Transverse colon (tissue), 4 donors: ENCODE results near the gene MOGAT3. TPM values are rescaled to one million over a fixed set of nuclear protein-coding genes. Genes with fewer than 3 reads are reported as not detected.

Experiments used
- DNase-seq: peaks from one replicate; pipeline ENCODE4 v3.0.0-alpha.2; 2019
- H3K27ac ChIP-seq, 4 donors: fragments of 200-600 bp; sonication (generic); 2 replicates each; pipeline ENCODE4 v1.5.1; 2016 to 2018; ENCODE audit warnings: inconsistent platforms in 4 of 4
- H3K27me3 ChIP-seq: fragments of 200-600 bp; sonication (generic); 2 replicates; pipeline ENCODE4 v1.5.1; 2017; ENCODE audit warnings: inconsistent platforms
- H3K36me3 ChIP-seq, 4 donors: fragments of 200-600 bp; sonication (generic); 2 replicates each; pipeline ENCODE4 v1.5.1; 2017 to 2019; ENCODE audit warnings: inconsistent platforms in 4 of 4
- H3K4me1 ChIP-seq, 4 donors: fragments of 200-600 bp; sonication (generic); 2 replicates each; pipeline ENCODE4 v1.5.1; 2017 to 2020; ENCODE audit warnings: inconsistent platforms in 4 of 4
- H3K4me3 ChIP-seq, 4 donors: fragments of 200-600 bp; sonication (generic); 1 replicate in 1 of 4; 2 replicates in 3 of 4; pipeline versions ENCODE4 v1.5.1 to v1.6.1; 2017 to 2019; ENCODE audit warnings: inconsistent platforms in 4 of 4
- H3K9me3 ChIP-seq, 2 donors: fragments of 200-600 bp; sonication (generic); 2 replicates each; pipeline ENCODE4 v1.5.1; 2017 to 2019; ENCODE audit warnings: inconsistent platforms in 2 of 2
- CTCF ChIP-seq, 5 experiments: fragments of 200-600 bp in 3 of 5; fragments of 450-650 bp in 2 of 5; sonication (generic) in 3 of 5; IDR thresholded peaks; 1 replicate in 2 of 5; 2 replicates in 3 of 5; pipeline ENCODE4 v1.5.1; 2016 to 2017; ENCODE audit warnings: antibody characterized with exemption in 5 of 5, inconsistent platforms in 3 of 5, mild to moderate bottlenecking in 2 of 5, moderate library complexity in 1 of 5
- EP300 ChIP-seq: sonication (generic); formaldehyde crosslinking; IDR thresholded peaks from one replicate; pipeline ENCODE4 v1.6.1; 2017; ENCODE audit warnings: antibody characterized with exemption, low read depth
- POLR2A ChIP-seq: fragments of 450-650 bp; IDR thresholded peaks from one replicate; pipeline ENCODE4 v1.6.1; 2016; ENCODE audit warnings: antibody characterized with exemption, mild to moderate bottlenecking, moderate library complexity
- POLR2AphosphoS5 ChIP-seq, 3 donors: sonication (generic); formaldehyde crosslinking; IDR thresholded peaks; one replicate each; pipeline ENCODE4 v1.6.1; 2016; ENCODE audit warnings: antibody characterized with exemption in 3 of 3
- whole genome bisulfite sequencing, 2 donors: methylation state at CpG; one replicate each; pipeline ENCODE4 v1.1.5; 2018; ENCODE audit warnings: low coverage in 1 of 2; 5-methylcytosine and 5-hydroxymethylcytosine counted together
- in situ Hi-C, 4 donors: fragments of 200-750 bp; cut with MboI; loops; one replicate each; pipeline versions ENCODE4 v1.15.0 to v1.15.1; 2017; ENCODE audit warnings: low sequenced_read_pairs in 3 of 4, low pct_ligation_motif_present in 1 of 4, low pct_unique_long_range_greater_than_20kb in 1 of 4
- intact Hi-C: fragments of 100-400 bp; cut with DNase I; formaldehyde crosslinking; loops from one replicate; pipeline ENCODE4 v1.15.1; 2023; ENCODE audit warnings: low total_unique reads
- total RNA-seq, 4 donors: library from RNA; depleted of rRNA; stranded (reverse); fragments of >200 nt; gene quantifications; one replicate each; pipeline ENCODE4 v1.1.0, GENCODE V29; 2016

MOGAT3 gene
- total RNA-seq = 10 to 100 TPM; 31.7 to 56.9 (median 44.3) TPM

GRCh38 chr7:101200862-101201599 lies at the start of gene MOGAT3:
Gene MOGAT3, minus strand, starts transcription at chr7:101201036. Its CDS starts 182 bp downstream, at chr7:101200854.
- Histone ChIP-seq H3K4me3 (peak within 1 kb of the TSS in 3 of 4 donors; percentile 15 to 44 (median 35)), H3K4me1 (peaks cover 0 to 22% (median 10%) of the 10 kb centered on the region in 4 donors), H3K9me3 (no peaks in the 10 kb centered on the region), H3K27me3 (peaks cover 53% of the 10 kb centered on the region), H3K27ac (peak within 1 kb of the TSS; percentile 72 to 82 (median 79)), H3K36me3 (no peaks in the 10 kb centered on the region)
- DNase-seq = peak; percentile 89
- 29% methylated on average over 21 of the region's 21 CpGs; no CpG with 5 or more reads in 1 of the 2 donors for WGBS, 2 donors
- TF ChIP-seq POLR2AphosphoS5 (IDR thresholded peaks at IDR 0.05) = peak; percentile 33 to 92 (median 80)
- TF ChIP-seq CTCF (IDR thresholded peaks at IDR 0.05) = no peak
- peak; percentile 86 for TF ChIP-seq POLR2A
- intact Hi-C loops (no loop called here), in situ Hi-C loops (no loop called here)

GRCh38 chr7:101250324-101250723 lies 49.5 kb upstream of the MOGAT3 start:
- no peaks in the 10 kb centered on the region for H3K36me3 ChIP-seq
- H3K4me3 ChIP-seq = peak overlapping the region in 1 of 4 donors; percentile 3
- TF ChIP-seq POLR2AphosphoS5 (IDR thresholded peaks at IDR 0.05) (no peak), EP300 (no peak), POLR2A (no peak), CTCF (IDR thresholded peaks at IDR 0.05) (no peak)
- 79 to 82% methylated on average over 3 of the region's 3 CpGs for WGBS, 2 donors
- intact Hi-C loops = no loop called here
- DNase-seq = no peak
- no peaks in the 10 kb centered on the region for H3K9me3 ChIP-seq
- in situ Hi-C loops = no loop called here
- no peak overlapping the region for H3K27ac ChIP-seq
- H3K27me3 ChIP-seq = no peaks in the 10 kb centered on the region
- peaks cover 15 to 30% (median 21%) of the 10 kb centered on the region in 4 donors for H3K4me1 ChIP-seq

GRCh38 chr7:101248276-101248675 lies 47.4 kb upstream of the MOGAT3 start:
- WGBS, 2 donors = 93 to 100% methylated on average over 1 to 5 of the region's 5 CpGs
- intact Hi-C loops = no loop called here

More at GRCh38 chr7:101248276-101248675, 47.4 kb upstream of the MOGAT3 start:
- no peaks in the 10 kb centered on the region for H3K27me3 ChIP-seq
- TF ChIP-seq POLR2AphosphoS5 (IDR thresholded peaks at IDR 0.05) (no peak), CTCF (IDR thresholded peaks at IDR 0.05) (no peak), EP300 (no peak), POLR2A (no peak)
- in situ Hi-C loops = no loop called here
- no peak overlapping the region for H3K27ac ChIP-seq
- H3K4me1 ChIP-seq = peaks cover 23 to 40% (median 32%) of the 10 kb centered on the region in 4 donors
- no peak overlapping the region for H3K4me3 ChIP-seq
- no peak for DNase-seq
- no peaks in the 10 kb centered on the region for H3K36me3 ChIP-seq
- H3K9me3 ChIP-seq = no peaks in the 10 kb centered on the region
